ENCODE data around the gene HOXA6. TPM values are rescaled to one million over a fixed set of nuclear protein-coding genes. Genes with fewer than 3 reads are reported as not detected.

HOXA6 gene
- total RNA-seq, 1 donor from 2014 or later, result not detected

GRCh38 chr7:27118580-27118979, 29.0 kb downstream of the HOXA6 start:
- Mint-ChIP-seq H3K4me3 (no peak overlapping the region), H3K9me3 (no peaks in the 10 kb centered on the region), H3K27ac (no peak overlapping the region), H3K27me3 (peaks cover 7% of the 10 kb centered on the region), H3K4me1 (no peaks in the 10 kb centered on the region), H3K36me3 (ENCODE audit: low read depth) (no peaks in the 10 kb centered on the region)
- POLR2A ChIA-PET, result no interaction called here
- no peak for ATAC-seq (ENCODE audit: low read depth)
- intact Hi-C loops (cut with micrococcal nuclease), result no loop called here
- CTCF ChIA-PET, result no interaction called here
- TF ChIP-seq CTCF (IDR thresholded peaks at IDR 0.05), result no peak
- no peak for DNase-seq

- Mint-ChIP-seq H3K9me3 (no peaks in the 10 kb centered on the region), H3K36me3 (ENCODE audit: low read depth) (no peaks in the 10 kb centered on the region), H3K27me3 (peaks cover 7% of the 10 kb centered on the region), H3K4me1 (no peaks in the 10 kb centered on the region), H3K27ac (no peak overlapping the region), H3K4me3 (no peak overlapping the region)
- TF ChIP-seq CTCF (IDR thresholded peaks at IDR 0.05), result no peak
- no peak for DNase-seq
- ATAC-seq (ENCODE audit: low read depth), result no peak
- CTCF ChIA-PET, result no interaction called here
- intact Hi-C loops (cut with micrococcal nuclease), result no loop called here
- POLR2A ChIA-PET, result no interaction called here
Measured at GRCh38 chr7:27117887-27118491, 29.6 kb downstream of the HOXA6 start.

- ChIA-PET POLR2A (no interaction called here), CTCF (no interaction called here)
- Mint-ChIP-seq H3K36me3 (ENCODE audit: low read depth) (no peaks in the 10 kb centered on the region), H3K4me3 (no peak overlapping the region), H3K27me3 (peaks cover 7% of the 10 kb centered on the region), H3K27ac (no peak overlapping the region), H3K9me3 (no peaks in the 10 kb centered on the region), H3K4me1 (no peaks in the 10 kb centered on the region)
- no peak for TF ChIP-seq CTCF (IDR thresholded peaks at IDR 0.05)
- no peak for DNase-seq
- intact Hi-C loops (cut with micrococcal nuclease), result no loop called here
- ATAC-seq (ENCODE audit: low read depth), result no peak
Measured at GRCh38 chr7:27116962-27117886, 30.4 kb downstream of the HOXA6 start.

GRCh38 chr7:27116031-27116961, 31.3 kb downstream of the HOXA6 start:
- H3K4me3 Mint-ChIP-seq, result no peak overlapping the region
- no peak overlapping the region for H3K27ac Mint-ChIP-seq
- ATAC-seq (ENCODE audit: low read depth) (no peak), DNase-seq (no peak)
- intact Hi-C loops (cut with micrococcal nuclease), result no loop called here
- POLR2A ChIA-PET, result no interaction called here
- peaks cover 7% of the 10 kb centered on the region for H3K27me3 Mint-ChIP-seq
- TF ChIP-seq CTCF (IDR thresholded peaks at IDR 0.05), result no peak
- CTCF ChIA-PET, result no interaction called here
- H3K4me1 Mint-ChIP-seq, result no peaks in the 10 kb centered on the region
- no peaks in the 10 kb centered on the region for H3K9me3 Mint-ChIP-seq
- H3K36me3 Mint-ChIP-seq (ENCODE audit: low read depth), result no peaks in the 10 kb centered on the region

Data from activated B cell treated with CpG ODN at 0.5 μM for 24 hours (primary cell).